ENCODE measurements around the gene EPB41L3.
A peak's percentile ranks its signal among the peaks of the same experiment; 100 is the strongest.

Gene EPB41L3

GRCh38 chr18:5449858-5450509 lies 93.8 kb downstream of the EPB41L3 start:
- no peak for DNase-seq

- DNase-seq: no peak
Measured at GRCh38 chr18:5447442-5447841, 96.4 kb downstream of the EPB41L3 start.

- no peak for DNase-seq
Measured at GRCh38 chr18:5444847-5445246, 99.0 kb downstream of the EPB41L3 start.

GRCh38 chr18:5444269-5444668 lies 99.5 kb downstream of the EPB41L3 start:
- DNase-seq: no peak

GRCh38 chr18:5439986-5440696 lies 103.7 kb downstream of the EPB41L3 start:
- no peak for DNase-seq

- DNase-seq: no peak
Measured at GRCh38 chr18:5434425-5434824, 109.4 kb downstream of the EPB41L3 start.

- DNase-seq: no peak
Measured at GRCh38 chr18:5431836-5432575, 111.8 kb downstream of the EPB41L3 start.

GRCh38 chr18:5430131-5430530 lies 113.7 kb downstream of the EPB41L3 start:
- no peak for DNase-seq

- no peak for DNase-seq
Measured at GRCh38 chr18:5429681-5430080, 114.1 kb downstream of the EPB41L3 start.

GRCh38 chr18:5425721-5426120 lies 118.1 kb downstream of the EPB41L3 start:
- no peak for DNase-seq

GRCh38 chr18:5424903-5425664 lies 118.7 kb downstream of the EPB41L3 start:
- peak; percentile 53 for DNase-seq

- no peak for DNase-seq
Measured at GRCh38 chr18:5422626-5423025, 121.2 kb downstream of the EPB41L3 start.

GRCh38 chr18:5421981-5422380 lies 121.8 kb downstream of the EPB41L3 start:
- no peak for DNase-seq

GRCh38 chr18:5420906-5421305 lies 122.9 kb downstream of the EPB41L3 start:
- DNase-seq: no peak

- no peak for DNase-seq
Measured at GRCh38 chr18:5419601-5420000, 124.2 kb downstream of the EPB41L3 start.

- no peak for DNase-seq
Measured at GRCh38 chr18:5419030-5419429, 124.8 kb downstream of the EPB41L3 start.

GRCh38 chr18:5417342-5417741 lies 126.5 kb downstream of the EPB41L3 start:
- DNase-seq: no peak

- no peak for DNase-seq
Measured at GRCh38 chr18:5416112-5416511, 127.7 kb downstream of the EPB41L3 start.

- DNase-seq: no peak
Measured at GRCh38 chr18:5415665-5416064, 128.1 kb downstream of the EPB41L3 start.

- no peak for DNase-seq
Measured at GRCh38 chr18:5415031-5415430, 128.8 kb downstream of the EPB41L3 start.

GRCh38 chr18:5414546-5414945 lies 129.3 kb downstream of the EPB41L3 start:
- DNase-seq: no peak

GRCh38 chr18:5413447-5413846 lies 130.3 kb downstream of the EPB41L3 start:
- DNase-seq: no peak

- no peak for DNase-seq
Measured at GRCh38 chr18:5410582-5410981, 133.2 kb downstream of the EPB41L3 start.

Data from amniotic stem cell (primary cell).